Activated T-helper 17 cell treated with anti-CD3 and anti-CD28 coated beads, Interleukin-2, amount 50 U/mL, for 72 hours (primary cell): ENCODE data around the gene EFCAB12. TPM values are rescaled to one million over a fixed set of nuclear protein-coding genes. Genes with fewer than 3 reads are reported as not detected.
"Not testable (repeated sequence)": the region's sequence is repeated elsewhere in the genome, so short reads cannot be mapped to it uniquely, and the experiment has no call there.

Source experiments
- ATAC-seq: fragments of 150-1000 bp; cut with Tn5 transposase; replicated peaks from 2 replicates; pipeline ENCODE4 v1.10.0; 2021; ENCODE audit warnings: mild to moderate bottlenecking, moderate library complexity
- H3K27ac Mint-ChIP-seq: one replicate; pipeline ENCODE4 v1.8.0; 2022; ENCODE audit warnings: mixed read lengths
- H3K27me3 Mint-ChIP-seq: one replicate; pipeline ENCODE4 v1.8.0; 2022; ENCODE audit warnings: mixed read lengths
- H3K36me3 Mint-ChIP-seq: one replicate; pipeline ENCODE4 v1.8.0; 2022; ENCODE audit warnings: low read depth, mild to moderate bottlenecking, mixed read lengths
- H3K4me1 Mint-ChIP-seq: one replicate; pipeline ENCODE4 v1.8.0; 2022; ENCODE audit warnings: mixed read lengths
- H3K4me3 Mint-ChIP-seq: one replicate; pipeline ENCODE4 v1.8.0; 2022; ENCODE audit warnings: mild to moderate bottlenecking, mixed read lengths
- H3K9me3 Mint-ChIP-seq: one replicate; pipeline ENCODE4 v1.8.0; 2022; ENCODE audit warnings: mixed read lengths
- total RNA-seq, 2 donors: library from RNA; stranded (reverse); gene quantifications; one replicate each; pipeline ENCODE4 v1.2.3, GENCODE V29; 2022

The EFCAB12 gene
- total RNA-seq, 2 donors from 2014 or later, result 0.63 to 1.7 TPM

DNA sequence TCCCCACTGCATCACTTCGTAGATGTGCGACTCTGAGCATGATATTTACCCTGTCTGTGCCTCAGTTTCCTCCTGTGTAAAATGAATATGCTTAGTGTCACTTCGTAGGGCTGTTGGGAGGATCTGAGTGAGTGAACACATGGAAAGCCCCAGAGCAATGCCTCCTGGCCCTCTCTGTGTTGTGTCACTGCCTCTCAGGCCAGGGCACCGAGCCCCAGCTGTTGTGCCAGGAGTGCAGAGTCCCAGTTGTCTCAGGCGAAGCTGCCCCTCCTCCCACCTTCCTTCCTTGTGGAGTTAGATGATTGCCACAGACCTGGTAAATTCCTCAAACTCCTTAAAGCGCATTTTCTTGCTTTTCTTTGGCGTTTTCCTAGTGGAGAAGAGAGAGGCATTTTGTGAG lies 26.2 kb downstream of the EFCAB12 start:
- H3K27ac Mint-ChIP-seq, result no peak overlapping the region
- H3K4me3 Mint-ChIP-seq, result no peak overlapping the region
- peaks cover 20% of the 10 kb centered on the region for H3K36me3 Mint-ChIP-seq
- no peaks in the 10 kb centered on the region for H3K9me3 Mint-ChIP-seq
- peaks cover 16% of the 10 kb centered on the region for H3K4me1 Mint-ChIP-seq
- H3K27me3 Mint-ChIP-seq, result no peaks in the 10 kb centered on the region
- ATAC-seq, result no peak

DNA sequence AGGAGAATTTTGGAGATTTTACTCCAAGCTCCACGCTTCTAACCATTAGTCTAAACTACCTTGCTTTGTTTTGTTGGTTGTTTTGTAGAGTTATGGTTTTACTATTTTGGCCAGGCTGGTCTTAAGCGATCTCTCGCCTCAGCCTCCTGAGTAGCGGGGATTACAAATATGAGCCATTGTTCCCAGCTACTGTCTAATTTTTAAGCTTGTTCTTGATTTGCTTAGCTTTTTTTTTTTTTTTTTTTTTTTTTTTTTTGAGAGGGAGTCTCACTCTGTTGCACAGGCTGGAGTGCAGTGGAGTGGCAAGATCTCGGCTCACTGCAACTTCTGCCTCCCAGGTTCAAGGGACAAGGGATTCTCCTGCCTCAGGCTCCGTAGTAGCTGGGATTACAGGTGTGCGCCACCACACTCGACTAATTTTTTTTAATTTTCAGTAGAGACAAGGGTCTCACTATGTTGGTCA lies 28.5 kb downstream of the EFCAB12 start:
- peaks cover 17% of the 10 kb centered on the region for H3K4me1 Mint-ChIP-seq
- H3K27ac Mint-ChIP-seq, result peak overlapping the region; percentile 100
- H3K9me3 Mint-ChIP-seq, result no peaks in the 10 kb centered on the region
- peak overlapping the region; percentile 97 for H3K4me3 Mint-ChIP-seq
- no peaks in the 10 kb centered on the region for H3K27me3 Mint-ChIP-seq
- peaks cover 43% of the 10 kb centered on the region for H3K36me3 Mint-ChIP-seq
- peak; percentile 25 for ATAC-seq

DNA sequence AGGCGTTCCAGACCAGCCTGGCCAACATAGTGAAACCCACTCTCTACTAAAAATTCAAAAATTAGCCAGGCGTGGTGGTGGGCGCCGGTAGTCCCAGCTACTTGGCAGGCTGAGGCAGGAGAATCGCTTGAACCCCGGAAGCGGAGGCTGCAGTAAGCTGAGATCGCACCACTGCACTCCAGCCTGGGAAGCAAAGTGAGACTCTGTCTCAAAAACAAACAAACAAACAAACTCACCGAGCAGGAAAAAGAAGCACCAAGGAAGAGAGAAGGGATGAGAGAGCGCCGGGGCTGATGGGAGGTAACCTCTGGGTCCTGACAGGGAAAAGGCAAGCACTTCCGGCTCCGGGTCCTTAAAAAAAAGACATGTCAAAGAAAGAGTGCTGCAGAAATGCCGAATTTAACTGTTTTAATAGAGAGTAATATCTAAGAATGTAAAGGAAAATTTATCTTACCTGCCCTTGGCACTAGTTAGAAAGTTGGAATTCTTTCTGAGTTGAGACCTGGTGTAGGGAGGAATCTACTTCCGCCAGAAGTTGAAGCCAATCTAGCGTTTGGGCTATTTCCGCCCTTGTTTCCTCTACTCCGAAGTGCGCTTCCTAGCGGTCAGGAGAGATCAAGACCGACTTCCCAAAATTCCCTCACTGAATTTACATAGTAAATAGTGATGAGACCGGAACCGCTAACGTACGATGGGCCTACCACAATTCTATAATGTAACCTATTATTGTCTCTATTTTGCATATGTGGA lies 29.1 kb downstream of the EFCAB12 start:
- H3K9me3 Mint-ChIP-seq, result no peaks in the 10 kb centered on the region
- ATAC-seq, result peak; percentile 92
- H3K4me3 Mint-ChIP-seq, result peak overlapping the region; percentile 97
- H3K27me3 Mint-ChIP-seq, result no peaks in the 10 kb centered on the region
- peak overlapping the region; percentile 100 for H3K27ac Mint-ChIP-seq
- H3K4me1 Mint-ChIP-seq, result peaks cover 17% of the 10 kb centered on the region
- peaks cover 49% of the 10 kb centered on the region for H3K36me3 Mint-ChIP-seq

DNA sequence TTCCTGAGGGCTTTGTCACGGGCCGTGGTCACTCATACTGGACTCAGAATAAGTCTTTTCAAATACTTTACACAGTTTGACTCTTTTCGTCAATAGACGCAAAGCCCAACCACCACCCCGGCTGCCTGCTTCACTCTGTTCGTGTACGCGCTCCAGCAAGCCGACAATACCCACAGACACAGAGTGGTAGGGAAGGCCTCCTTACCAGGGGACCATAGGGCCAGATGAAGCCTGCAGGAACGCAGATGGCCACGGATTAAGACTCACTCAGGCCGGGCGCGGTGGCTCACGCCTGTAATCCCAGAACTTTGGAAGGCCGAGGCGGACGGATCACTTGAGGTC lies 29.7 kb downstream of the EFCAB12 start:
- Mint-ChIP-seq H3K4me1 (peaks cover 17% of the 10 kb centered on the region), H3K36me3 (peaks cover 54% of the 10 kb centered on the region), H3K9me3 (no peaks in the 10 kb centered on the region), H3K4me3 (peak overlapping the region; percentile 97), H3K27ac (peak overlapping the region; percentile 100), H3K27me3 (no peaks in the 10 kb centered on the region)
- ATAC-seq, result peak; percentile 27

DNA sequence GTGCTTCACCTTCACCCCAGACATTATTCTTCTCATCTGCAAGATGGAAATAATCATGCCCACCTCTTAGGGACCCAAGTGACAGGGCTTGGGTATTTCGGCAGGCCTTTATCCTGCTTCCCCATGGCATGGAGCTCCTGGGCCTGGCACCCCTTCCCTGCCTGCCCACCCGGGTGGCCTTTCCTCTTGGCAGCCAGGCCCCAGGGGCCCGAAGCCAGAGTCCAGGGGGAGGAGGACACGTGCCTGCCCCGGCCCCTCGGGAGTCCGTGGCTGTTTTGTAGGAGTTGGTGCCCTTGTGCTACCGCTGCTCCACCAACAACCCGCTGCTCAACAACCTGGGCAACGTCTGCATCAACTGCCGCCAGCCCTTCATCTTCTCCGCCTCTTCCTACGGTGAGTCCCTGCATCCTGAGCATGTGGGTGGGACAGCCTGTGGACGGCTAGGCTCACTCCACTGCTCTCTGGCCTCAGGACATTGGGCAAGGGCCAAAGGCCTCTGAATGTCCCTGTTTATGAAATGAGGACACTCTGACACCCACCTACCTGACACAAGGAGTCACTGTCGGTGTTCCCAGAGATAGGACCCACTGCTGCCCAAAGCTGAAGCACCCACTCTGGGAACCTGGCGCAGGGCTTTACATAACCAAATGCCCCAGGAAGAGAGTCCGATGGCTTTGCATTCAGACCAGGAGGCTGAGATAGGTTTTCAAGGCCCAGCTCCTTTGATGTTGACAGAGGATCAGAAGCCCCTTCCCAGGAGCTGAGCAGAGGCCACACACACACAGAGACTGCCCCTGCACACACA lies 34.5 kb downstream of the EFCAB12 start:
- not testable (repeated sequence) for H3K4me3 Mint-ChIP-seq, H3K27ac Mint-ChIP-seq, ATAC-seq, H3K9me3 Mint-ChIP-seq, H3K27me3 Mint-ChIP-seq
- Mint-ChIP-seq H3K36me3 (peaks cover 93% of the 10 kb centered on the region), H3K4me1 (peaks cover 12% of the 10 kb centered on the region)

DNA sequence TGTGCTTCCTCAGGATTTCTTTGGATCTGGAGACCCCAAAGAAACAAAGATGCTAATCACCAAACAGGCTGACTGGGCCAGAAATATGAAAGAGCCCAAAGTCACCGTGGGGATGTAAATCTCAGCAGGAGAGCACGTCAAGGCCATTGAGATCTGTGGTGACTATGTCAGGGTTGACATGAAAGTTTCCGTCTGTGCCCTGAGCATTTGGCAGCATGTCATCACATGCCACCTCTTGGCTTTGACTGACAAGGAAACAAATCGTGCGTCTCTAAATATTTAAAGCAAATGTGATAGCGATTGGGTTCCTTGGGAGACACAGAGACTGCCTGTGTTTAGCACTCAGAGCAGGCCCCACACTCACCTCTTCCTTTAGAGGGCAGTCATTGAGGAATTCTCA lies 35.2 kb downstream of the EFCAB12 start:
- no peaks in the 10 kb centered on the region for H3K9me3 Mint-ChIP-seq
- H3K4me1 Mint-ChIP-seq, result peaks cover 7% of the 10 kb centered on the region
- H3K36me3 Mint-ChIP-seq, result peaks cover 93% of the 10 kb centered on the region
- no peak overlapping the region for H3K4me3 Mint-ChIP-seq
- ATAC-seq, result no peak
- no peaks in the 10 kb centered on the region for H3K27me3 Mint-ChIP-seq
- H3K27ac Mint-ChIP-seq, result no peak overlapping the region

DNA sequence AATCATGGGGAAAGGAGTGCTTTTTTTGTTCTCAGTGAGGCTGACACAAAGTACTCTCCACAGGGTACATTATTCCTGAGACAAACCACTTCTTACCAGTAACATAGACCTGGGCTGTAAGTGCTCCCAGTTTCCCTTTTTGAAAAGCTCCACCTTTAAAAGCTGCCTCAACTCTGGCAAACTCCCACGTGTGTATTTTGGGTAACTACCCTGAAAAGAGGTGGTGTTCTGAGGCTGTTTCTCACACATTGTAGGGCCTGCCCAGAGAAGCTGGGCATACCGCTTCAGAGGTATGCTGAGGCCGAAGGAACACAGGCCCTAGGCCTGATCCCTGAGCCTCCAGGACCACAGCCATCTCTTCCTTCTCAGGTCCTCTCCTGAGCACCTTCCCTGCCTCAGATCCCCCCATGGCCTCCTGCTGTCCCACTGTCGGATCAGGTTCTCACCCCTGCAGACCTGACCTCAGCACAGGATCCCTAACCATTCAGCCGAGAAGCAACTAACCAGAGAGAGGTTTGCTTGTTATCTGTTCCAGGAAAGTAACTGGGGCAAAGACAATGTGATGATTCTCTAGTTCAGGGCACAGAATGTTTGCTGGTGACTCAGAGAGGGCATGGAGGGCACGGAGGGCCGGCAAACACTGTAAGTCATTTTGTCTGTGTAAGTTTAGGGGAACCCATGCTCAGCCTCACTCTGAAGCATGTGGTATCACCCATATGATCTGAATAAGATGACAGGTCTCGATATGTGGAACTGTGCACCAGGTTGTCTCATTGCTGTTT lies 36.1 kb downstream of the EFCAB12 start:
- H3K4me3 Mint-ChIP-seq, ATAC-seq, H3K27me3 Mint-ChIP-seq, H3K9me3 Mint-ChIP-seq, H3K4me1 Mint-ChIP-seq, H3K27ac Mint-ChIP-seq: not testable (repeated sequence)
- H3K36me3 Mint-ChIP-seq, result peaks cover 93% of the 10 kb centered on the region

DNA sequence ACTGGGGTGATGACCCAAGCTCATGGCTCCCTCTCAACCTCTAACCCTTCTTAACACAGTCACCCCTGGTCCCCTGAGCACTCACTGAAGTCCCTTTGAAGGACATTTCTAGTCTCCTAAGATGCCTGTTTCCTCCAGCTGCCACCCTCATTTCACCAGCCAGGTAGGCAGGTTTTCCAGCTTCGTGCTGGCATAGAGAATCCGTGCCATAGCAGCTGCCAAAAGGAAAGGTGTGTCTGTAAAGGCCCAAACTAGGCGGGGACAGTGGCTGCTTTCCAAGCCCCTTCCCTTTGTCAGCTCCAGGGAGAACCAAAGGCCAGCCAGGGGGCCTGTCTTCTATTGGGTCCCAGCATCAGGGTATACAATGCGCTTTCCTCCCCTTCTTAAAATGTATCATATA lies 36.9 kb downstream of the EFCAB12 start:
- ATAC-seq, H3K27ac Mint-ChIP-seq, H3K9me3 Mint-ChIP-seq, H3K27me3 Mint-ChIP-seq, H3K4me3 Mint-ChIP-seq, H3K4me1 Mint-ChIP-seq: not testable (repeated sequence)
- peaks cover 93% of the 10 kb centered on the region for H3K36me3 Mint-ChIP-seq

DNA sequence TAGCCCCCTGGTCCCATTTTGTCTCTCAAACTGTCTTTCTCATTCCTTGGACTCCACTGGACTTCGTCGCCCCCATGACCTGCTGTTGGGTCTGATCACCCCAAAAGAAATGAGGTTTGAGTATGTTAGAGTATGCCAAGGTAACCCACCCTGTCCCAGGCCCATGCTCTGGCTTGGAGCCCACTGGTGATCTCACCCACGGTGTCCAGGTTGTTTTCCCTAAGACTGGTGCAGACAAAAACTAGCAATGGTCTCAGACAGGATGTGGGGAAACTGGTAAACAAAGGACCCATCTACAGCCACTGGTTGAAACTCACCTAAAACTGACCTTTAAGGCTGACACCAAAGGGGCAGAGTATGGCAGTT lies 38.9 kb downstream of the EFCAB12 start:
- H3K4me3 Mint-ChIP-seq, result no peak overlapping the region
- no peaks in the 10 kb centered on the region for H3K4me1 Mint-ChIP-seq
- no peaks in the 10 kb centered on the region for H3K27me3 Mint-ChIP-seq
- H3K36me3 Mint-ChIP-seq, result peaks cover 72% of the 10 kb centered on the region
- ATAC-seq, result no peak
- H3K27ac Mint-ChIP-seq, result no peak overlapping the region
- H3K9me3 Mint-ChIP-seq, result no peaks in the 10 kb centered on the region

DNA sequence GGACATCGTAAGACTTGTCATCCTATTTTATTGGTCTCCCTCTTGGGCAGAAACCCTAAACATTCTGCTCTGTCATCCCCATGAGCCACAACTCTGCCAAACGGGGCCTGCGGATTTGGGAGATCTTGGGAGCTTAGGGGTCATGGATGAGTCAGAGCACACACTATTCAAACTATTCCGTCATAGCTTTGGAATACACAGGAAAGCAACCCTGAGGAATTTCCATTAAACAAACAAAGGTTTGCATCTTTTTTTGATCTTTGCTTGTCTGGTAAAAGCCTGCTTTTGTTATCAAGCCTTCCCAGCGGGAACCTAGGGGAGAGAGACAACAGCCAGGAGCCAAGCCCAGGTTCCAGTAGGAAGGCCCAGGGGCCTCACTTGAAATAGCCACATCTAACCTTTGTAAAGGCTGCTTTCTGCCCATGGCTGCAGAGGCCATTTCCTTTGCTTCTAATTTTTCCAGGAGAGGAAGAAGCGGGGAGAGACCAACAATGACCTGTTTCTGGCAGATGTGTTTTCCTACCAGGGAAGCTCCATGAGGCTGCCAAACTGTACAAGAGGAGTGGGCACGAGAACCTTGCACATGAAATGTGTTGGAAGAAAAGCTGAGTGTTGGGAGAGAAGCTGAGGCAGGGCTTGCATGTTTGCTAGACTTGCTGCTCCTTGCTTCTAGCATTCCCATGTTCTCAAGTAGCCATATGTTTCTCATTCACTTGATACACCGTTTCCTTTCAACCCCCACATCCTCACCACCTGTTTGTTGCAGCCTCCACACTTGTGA lies 39.5 kb downstream of the EFCAB12 start:
- H3K4me1 Mint-ChIP-seq, H3K9me3 Mint-ChIP-seq, H3K27me3 Mint-ChIP-seq, H3K27ac Mint-ChIP-seq, H3K4me3 Mint-ChIP-seq, ATAC-seq: not testable (repeated sequence)
- H3K36me3 Mint-ChIP-seq, result peaks cover 67% of the 10 kb centered on the region

DNA sequence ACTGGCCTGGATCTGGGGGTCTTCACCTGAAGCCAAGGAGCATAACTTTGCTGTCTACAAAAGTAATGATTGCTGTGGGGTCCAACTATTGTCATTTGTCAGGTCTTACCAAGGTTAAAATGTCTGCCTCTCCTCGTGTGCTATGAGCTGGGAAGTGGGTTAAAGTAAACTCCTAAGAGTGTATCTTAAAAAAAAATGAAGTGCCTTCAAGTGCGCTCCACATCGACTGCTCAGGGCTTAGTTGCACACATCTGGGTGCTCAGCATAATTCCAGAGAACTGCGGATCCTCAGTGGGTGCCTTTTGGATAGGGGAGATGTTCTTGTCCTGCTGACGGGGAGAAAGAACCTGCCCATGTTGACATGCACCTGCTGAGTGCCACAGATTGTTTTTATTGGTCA lies 40.9 kb downstream of the EFCAB12 start:
- no peak overlapping the region for H3K27ac Mint-ChIP-seq
- no peaks in the 10 kb centered on the region for H3K9me3 Mint-ChIP-seq
- H3K27me3 Mint-ChIP-seq, result no peaks in the 10 kb centered on the region
- no peaks in the 10 kb centered on the region for H3K4me1 Mint-ChIP-seq
- H3K4me3 Mint-ChIP-seq, result no peak overlapping the region
- ATAC-seq, result no peak
- peaks cover 52% of the 10 kb centered on the region for H3K36me3 Mint-ChIP-seq

DNA sequence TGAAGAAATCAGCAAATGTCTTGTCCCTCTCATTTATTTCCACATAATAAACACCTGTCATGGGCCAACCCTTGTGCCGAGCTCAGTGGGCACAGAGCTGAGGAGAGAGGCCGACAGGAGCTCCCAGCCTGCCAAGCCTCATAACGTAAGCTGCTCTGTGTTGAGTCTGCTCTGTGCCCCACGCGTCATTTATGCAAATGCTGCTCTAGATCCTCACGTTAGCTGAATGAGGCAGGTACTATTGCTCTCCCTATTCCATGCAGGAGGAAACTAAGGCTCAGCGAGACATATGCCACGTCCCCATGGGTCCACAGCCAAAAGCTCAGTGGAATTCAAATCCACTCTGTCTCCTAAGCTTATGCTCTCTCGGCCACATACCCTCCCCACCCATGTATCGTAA lies 41.5 kb downstream of the EFCAB12 start:
- Mint-ChIP-seq H3K4me3 (no peak overlapping the region), H3K9me3 (no peaks in the 10 kb centered on the region), H3K4me1 (no peaks in the 10 kb centered on the region), H3K36me3 (peaks cover 48% of the 10 kb centered on the region), H3K27ac (no peak overlapping the region), H3K27me3 (no peaks in the 10 kb centered on the region)
- ATAC-seq, result no peak

DNA sequence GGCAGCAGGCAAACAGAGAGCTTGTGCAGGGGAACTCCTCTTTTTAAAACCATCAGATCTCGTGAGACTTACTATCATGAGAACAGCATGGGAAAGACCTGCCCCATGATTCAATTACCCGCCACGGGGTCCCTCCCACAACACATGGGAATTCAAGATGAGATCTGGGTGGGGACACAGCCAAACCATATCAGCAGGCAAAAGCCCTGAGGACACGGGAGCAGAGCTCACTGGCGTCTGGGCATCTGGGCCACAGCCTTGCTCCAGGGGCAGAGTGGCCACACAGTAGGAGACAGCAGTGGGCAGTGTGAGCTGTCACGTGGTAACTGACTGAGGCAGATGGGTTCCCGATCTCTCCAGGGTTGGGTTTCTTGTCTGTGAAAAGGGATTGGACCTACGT lies 42.9 kb downstream of the EFCAB12 start:
- H3K27ac Mint-ChIP-seq, H3K9me3 Mint-ChIP-seq, H3K4me1 Mint-ChIP-seq, H3K4me3 Mint-ChIP-seq, H3K27me3 Mint-ChIP-seq, ATAC-seq: not testable (repeated sequence)
- peaks cover 34% of the 10 kb centered on the region for H3K36me3 Mint-ChIP-seq
